Colon (tissue), 2 donors: ENCODE results near the gene TBC1D25.
"Not testable (repeated sequence)": the region's sequence is repeated elsewhere in the genome, so short reads cannot be mapped to it uniquely, and the experiment has no call there.

ENCODE experiments used
- FAIRE-seq: peaks from 2 replicates; lab custom pipeline; 2012; peaks lifted over from hg19 to GRCh38; lab: Jason Lieb, UNC
- donor health status: control.
- donor health status: control.

TBC1D25 gene

GRCh38 chrX:48515842-48516241, 23.7 kb upstream of the TBC1D25 start:
- no peak for FAIRE-seq

GRCh38 chrX:48516285-48516684, 23.2 kb upstream of the TBC1D25 start:
- no peak for FAIRE-seq

GRCh38 chrX:48516987-48517386, 22.5 kb upstream of the TBC1D25 start:
- no peak for FAIRE-seq

GRCh38 chrX:48519481-48519880, 20.0 kb upstream of the TBC1D25 start:
- not testable (repeated sequence) for FAIRE-seq

GRCh38 chrX:48520455-48520854, 19.1 kb upstream of the TBC1D25 start:
- no peak for FAIRE-seq

GRCh38 chrX:48520976-48521352, 18.6 kb upstream of the TBC1D25 start:
- no peak for FAIRE-seq

GRCh38 chrX:48521353-48522243, 17.9 kb upstream of the TBC1D25 start, which contains the start of gene EBP:
TSS of gene EBP (plus strand) at chrX:48521808. CDS start at chrX:48523772, 1,964 bp downstream.
- no peak for FAIRE-seq

GRCh38 chrX:48522291-48522690, 17.2 kb upstream of the TBC1D25 start:
- no peak for FAIRE-seq

- no peak for FAIRE-seq
Measured at GRCh38 chrX:48523682-48524081, 15.8 kb upstream of the TBC1D25 start.

GRCh38 chrX:48525853-48526252, 13.7 kb upstream of the TBC1D25 start:
- not testable (repeated sequence) for FAIRE-seq

- FAIRE-seq = no peak
Measured at GRCh38 chrX:48530736-48531135, 8.8 kb upstream of the TBC1D25 start.

- FAIRE-seq = peak; percentile 38
Measured at GRCh38 chrX:48531358-48531959, 8.1 kb upstream of the TBC1D25 start.

GRCh38 chrX:48532161-48532560, 7.4 kb upstream of the TBC1D25 start:
- FAIRE-seq = no peak

- FAIRE-seq = no peak
Measured at GRCh38 chrX:48533165-48533564, 6.3 kb upstream of the TBC1D25 start.

GRCh38 chrX:48538641-48539344, 721 bp upstream of the TBC1D25 start:
- no peak for FAIRE-seq

GRCh38 chrX:48540028-48540375, 488 bp downstream of the TBC1D25 start:
- FAIRE-seq = no peak

- FAIRE-seq = no peak
Measured at GRCh38 chrX:48540480-48540879, 966 bp downstream of the TBC1D25 start.

GRCh38 chrX:48541140-48541814, 1.8 kb downstream of the TBC1D25 start:
- peak; percentile 47 for FAIRE-seq

GRCh38 chrX:48548871-48549270, 9.4 kb downstream of the TBC1D25 start:
- FAIRE-seq = no peak

- not testable (repeated sequence) for FAIRE-seq
Measured at GRCh38 chrX:48555731-48556325, 16.3 kb downstream of the TBC1D25 start.

GRCh38 chrX:48558271-48558670, 18.8 kb downstream of the TBC1D25 start:
- FAIRE-seq = no peak

GRCh38 chrX:48559636-48560035, 20.1 kb downstream of the TBC1D25 start:
- no peak for FAIRE-seq
